GM18873 (cell line): ENCODE data around the gene FHIT.
A peak's percentile ranks its signal among the peaks of the same experiment; 100 is the strongest.

Source experiments
- ATAC-seq: cut with Tn5 transposase; IDR thresholded peaks from one replicate; pipeline ENCODE4 v1.9.1; 2021; ENCODE audit warnings: mild to moderate bottlenecking, moderate library complexity, moderate number of reproducible peaks; ENCODE audit not compliant: unreplicated experiment, low FRiP score

The FHIT gene

GRCh38 chr3:61251174-61251972 is at the start of gene FHIT:
Gene FHIT, minus strand, starts transcription at chr3:61251452.
- ATAC-seq, result peak; percentile 95

DNA sequence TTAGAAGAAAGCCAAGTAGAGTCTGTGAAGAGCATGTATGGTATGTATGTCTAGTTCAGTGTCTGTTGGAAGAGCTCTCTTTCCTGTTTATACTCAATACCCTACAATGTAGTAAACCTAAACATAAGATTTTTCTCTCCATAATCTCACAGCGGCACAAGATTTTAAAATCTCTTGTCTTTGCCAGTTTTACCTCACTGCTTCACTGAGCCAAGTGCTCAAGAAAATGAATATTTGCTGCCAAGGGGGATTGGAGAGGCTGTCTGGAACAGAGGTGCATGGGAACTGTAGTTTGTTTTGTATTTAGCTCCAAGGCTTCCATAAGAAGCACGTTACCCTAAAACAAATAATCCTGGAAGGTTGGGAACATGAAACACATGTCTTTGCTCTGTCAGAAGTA is 49.5 kb upstream of the FHIT start:
- no peak for ATAC-seq

DNA sequence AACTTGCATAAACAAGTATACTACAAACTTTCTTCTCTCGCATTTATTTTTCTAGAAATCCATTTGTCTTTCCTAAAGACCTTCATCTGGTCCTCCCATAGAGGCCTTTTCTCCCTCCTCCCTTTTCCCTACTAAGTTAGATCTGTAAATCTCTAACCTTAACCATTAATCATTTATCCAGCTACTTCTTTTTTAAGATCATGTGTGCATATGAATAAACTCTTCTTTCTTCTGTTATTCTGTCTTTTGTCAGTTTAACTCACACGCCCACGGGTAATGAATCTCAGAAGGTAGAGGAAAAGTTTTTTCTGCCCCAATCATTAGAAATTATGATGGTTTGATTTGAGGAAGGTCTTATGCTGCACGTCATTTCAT is 48.7 kb upstream of the FHIT start:
- no peak for ATAC-seq

DNA sequence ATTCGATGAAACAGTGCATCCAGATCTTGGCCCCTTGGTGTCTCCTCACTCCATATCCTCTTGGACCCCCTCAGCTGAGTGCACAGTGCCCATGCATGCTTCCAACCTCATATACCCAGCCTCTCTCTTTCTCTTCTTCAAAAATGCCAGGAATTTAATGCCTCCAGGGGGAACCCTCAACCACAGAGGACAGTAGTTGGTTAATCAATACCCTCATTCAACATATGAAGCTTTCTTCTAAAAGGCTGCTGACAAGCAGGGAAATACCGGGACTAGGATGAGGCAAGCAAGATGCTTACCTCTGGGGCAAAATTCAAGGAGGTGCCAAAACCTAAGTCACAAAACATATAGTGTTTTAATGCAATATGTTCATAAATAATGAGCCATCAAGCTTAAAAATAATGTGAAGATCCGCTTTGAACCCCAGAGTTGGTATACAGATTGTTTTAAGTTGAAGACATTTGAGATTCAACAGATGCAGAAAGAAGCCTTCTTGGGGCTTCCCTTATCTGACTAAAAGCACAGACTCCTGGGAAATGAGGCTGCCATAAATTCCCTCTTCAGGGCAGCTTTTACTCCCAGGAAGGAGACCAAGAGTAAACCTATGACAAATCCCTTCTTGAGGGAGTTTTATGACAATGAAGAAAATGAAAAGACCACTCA is 48.2 kb upstream of the FHIT start:
- ATAC-seq, result no peak

GRCh38 chr3:61297821-61298220 is 46.6 kb upstream of the FHIT start:
- no peak for ATAC-seq

- no peak for ATAC-seq
Measured at GRCh38 chr3:61288446-61288845, 37.2 kb upstream of the FHIT start.

DNA sequence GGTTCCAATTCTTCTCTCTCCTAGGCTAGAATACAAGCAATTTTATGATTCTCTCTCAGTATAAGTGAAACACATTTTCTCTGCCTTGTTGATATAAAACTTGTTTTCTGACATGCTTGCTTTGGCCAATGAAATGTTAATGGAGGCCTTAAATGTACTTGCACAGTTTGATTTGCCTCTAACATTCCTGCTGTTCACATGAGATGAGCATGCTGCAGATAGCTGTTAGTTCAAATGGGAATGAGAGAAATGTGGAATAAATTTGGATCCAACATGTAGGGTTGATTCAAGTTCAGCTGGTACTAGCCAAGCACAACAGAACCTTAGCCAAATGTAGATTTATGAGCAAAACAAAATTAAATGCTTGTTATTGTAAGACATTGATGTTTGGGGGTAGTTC is 32.6 kb upstream of the FHIT start:
- ATAC-seq, result no peak

- ATAC-seq, result no peak
Measured at GRCh38 chr3:61278713-61279112, 27.5 kb upstream of the FHIT start.

DNA sequence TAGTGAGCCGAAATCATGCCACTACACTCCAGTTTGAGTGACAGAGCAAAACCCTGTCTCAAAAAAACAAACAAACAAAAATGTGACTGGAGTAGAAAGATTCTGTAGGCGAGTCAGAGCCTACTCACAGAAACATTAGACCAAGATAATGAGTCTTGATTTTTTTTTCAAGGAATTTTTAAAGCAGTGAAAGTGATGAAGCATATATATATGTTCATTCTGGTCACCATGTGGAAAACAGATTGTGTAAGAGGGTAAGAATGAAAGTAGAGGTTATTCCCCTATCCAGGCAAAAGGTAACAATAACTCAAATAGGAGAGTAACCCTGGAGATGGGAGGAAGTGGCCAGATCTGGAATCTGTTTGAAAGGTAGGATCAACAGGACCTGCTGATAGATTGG is 26.2 kb upstream of the FHIT start:
- ATAC-seq, result no peak

DNA sequence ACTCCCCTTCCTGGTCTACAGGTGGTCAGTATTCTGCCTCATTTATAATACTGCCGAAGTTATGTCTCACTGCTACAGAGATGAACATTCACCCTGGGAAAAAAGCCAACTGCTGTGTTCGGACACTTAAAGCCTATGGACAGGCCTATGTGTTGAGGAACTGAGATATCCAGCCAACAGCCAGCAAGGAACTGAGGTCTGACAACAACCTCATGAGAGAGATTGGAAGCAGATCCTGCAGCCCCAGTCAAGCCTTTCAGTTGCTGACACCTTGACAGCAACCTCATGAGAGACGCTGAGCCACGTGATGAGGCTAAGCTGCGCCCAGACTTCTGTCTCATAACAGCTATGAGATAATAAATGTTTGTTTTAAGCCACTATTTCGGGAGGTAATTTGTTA is 18.2 kb upstream of the FHIT start:
- ATAC-seq, result no peak

DNA sequence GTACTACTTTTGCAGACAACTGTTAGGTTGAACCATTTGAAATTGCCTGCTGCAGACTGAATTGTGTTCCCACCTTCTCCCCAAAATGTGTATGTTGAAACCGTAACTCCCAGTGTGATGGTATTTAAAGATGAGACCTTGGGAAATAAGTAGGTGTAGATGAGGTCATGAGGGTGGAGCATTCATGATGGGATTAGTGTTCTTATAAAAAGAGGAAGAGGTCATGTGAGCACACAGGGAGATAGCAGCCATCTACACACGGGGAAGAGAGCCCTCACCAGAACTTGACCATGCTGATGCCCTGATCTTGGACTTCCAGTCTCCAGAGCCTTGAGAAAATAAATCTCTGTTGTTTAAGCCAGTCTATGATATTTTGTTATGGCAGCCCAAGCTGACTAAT is 17.4 kb upstream of the FHIT start:
- ATAC-seq, result no peak

GRCh38 chr3:61264281-61264680 is 13.0 kb upstream of the FHIT start:
- ATAC-seq, result no peak

GRCh38 chr3:61257148-61257547 is 5.9 kb upstream of the FHIT start:
- ATAC-seq, result no peak

DNA sequence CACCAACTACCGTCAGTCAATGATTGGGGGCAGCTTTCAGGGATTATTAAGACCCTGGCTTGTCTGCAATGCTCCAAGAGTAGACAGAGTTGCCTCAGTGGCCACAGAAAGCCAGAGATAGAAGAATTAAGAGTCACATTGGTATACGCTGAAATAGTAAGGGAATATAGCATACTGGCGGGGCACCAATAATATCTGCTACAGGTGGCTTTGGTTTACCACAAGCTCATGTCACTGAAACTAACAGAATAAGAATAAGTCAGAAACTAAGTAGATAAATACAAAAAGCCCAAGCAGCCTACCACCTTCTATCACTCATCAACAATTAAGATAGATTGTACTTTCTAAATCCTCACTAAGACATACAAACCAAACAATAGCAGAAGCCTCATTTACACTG is 2.5 kb upstream of the FHIT start:
- ATAC-seq, result no peak

DNA sequence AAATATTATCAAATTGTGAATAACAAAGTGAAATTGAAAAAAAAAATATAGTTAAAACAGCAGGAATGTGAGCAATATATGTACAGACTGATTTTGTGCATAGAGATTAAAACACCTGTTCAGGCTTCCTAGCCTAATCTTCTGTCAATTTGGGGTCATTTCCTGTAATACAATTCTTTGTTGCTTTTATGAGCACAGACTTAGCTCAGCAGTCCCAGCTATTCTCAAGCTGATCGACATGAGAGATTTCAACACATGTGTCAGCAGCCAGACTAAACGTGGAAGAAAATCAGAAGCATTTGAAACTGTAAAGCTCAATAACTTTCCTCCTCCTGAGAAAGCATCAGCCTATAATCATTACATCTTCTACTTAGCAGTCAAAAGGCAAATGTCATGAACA is 1.6 kb upstream of the FHIT start:
- ATAC-seq, result no peak

- no peak for ATAC-seq
Measured at GRCh38 chr3:61250784-61251173, 473 bp downstream of the FHIT start.

DNA sequence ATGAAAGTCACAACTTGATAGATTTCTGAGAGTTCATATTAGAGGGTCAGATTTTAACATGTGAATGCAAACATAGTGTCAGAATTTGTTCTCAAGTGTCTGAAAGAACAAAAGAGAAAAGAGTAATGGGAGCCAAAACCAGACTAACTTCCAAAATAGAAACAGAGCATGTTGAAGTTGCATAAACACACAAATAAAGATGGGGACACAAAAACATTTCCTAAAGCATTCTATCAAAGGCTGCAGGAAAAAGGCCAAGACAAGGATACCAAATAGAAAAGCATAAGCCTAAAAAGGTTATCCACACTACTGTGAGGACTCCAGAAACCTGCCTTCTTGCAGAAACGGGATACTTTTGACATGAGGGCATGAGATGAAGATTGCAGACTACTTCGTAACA is 2.8 kb downstream of the FHIT start:
- ATAC-seq, result no peak

- ATAC-seq, result no peak
Measured at GRCh38 chr3:61247191-61247590, 4.1 kb downstream of the FHIT start.

DNA sequence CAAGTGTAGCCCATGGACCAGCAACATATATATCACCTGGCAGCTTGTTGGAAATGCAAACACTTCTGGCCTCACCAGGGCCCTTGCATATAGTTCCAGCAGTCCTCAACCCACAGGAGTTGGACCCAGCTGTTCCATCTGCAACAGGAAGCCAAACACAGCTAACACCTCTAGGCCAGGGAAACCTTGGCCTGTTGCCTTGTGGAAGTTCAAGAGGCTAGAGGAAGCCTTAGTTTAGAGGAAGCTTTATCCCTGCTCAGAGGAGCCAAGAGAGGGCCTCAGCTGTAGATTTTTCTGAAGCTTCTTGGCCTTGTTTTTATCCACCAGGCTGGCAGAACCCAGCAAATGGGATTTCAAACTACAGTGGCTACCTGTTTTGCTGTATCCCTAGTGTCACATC is 11.4 kb downstream of the FHIT start:
- no peak for ATAC-seq

DNA sequence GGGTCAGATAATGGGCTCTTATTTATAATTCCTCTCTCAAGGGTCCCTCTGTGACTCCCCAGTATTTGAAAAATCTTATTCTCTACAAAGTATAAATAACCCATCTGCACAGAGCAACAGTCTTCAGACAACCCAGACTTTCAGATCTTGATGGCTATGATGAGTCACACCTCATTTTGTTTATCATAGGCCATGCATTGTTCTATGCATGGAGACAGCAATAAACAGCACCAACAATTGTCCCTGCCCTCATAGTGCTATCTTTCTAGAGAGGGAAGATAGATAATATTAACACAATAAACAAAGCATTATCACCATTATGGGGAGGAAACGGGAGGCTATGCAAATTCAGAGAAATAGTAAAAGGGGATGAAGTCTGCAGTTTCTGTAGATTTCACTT is 13.4 kb downstream of the FHIT start:
- no peak for ATAC-seq

GRCh38 chr3:61236556-61236955 is 14.7 kb downstream of the FHIT start:
- ATAC-seq, result peak; percentile 84

- ATAC-seq, result peak; percentile 32
Measured at GRCh38 chr3:61233746-61234145, 17.5 kb downstream of the FHIT start.
